IMR-90 (cell line): Measurements from ENCODE around the gene AMFR. TPM values are rescaled to one million over a fixed set of nuclear protein-coding genes. Genes with fewer than 3 reads are reported as not detected.

Experiments used
- ATAC-seq: fragments of 200-7000 bp; cut with Tn5 transposase; 2 replicates; pipeline ENCODE4 v1.9.1; 2020; ENCODE audit warnings: low read depth, mild to moderate bottlenecking, moderate library complexity
- BruUV-seq: library from RNA; stranded (reverse); fragments of 400-500 nt; replicated peaks from 2 replicates; lab custom pipeline; 2021; lab: Mats Ljungman, UMichigan
- CTCF ChIA-PET: fragments of 300-600 bp; formaldehyde crosslinking; extraction: SDS; loops from one replicate; lab custom pipeline; 2021; ENCODE audit warnings: antibody characterized with exemption; lab: Yijun Ruan, JAX
- POLR2A ChIA-PET: fragments of 300-600 bp; sonication (Branson Sonifier 250); formaldehyde crosslinking; loops from one replicate; lab custom pipeline; 2022; ENCODE audit warnings: antibody characterized with exemption; ENCODE audit not compliant: unreplicated experiment; lab: Charles Lee
- DNase-seq: peaks from one replicate; pipeline ENCODE4 v3.0.0; 2013
- H2AFZ ChIP-seq: replicated peaks from 2 replicates; pipeline ENCODE3; 2013; ENCODE audit warnings: low read length, mild to moderate bottlenecking; ENCODE audit not compliant: poor library complexity
- H2AK5ac ChIP-seq: 2 replicates; pipeline ENCODE4 v1.6.1; 2013; ENCODE audit warnings: low read depth, low read length, inconsistent platforms
- H2AK9ac ChIP-seq: replicated peaks from 2 replicates; pipeline ENCODE3; 2013; ENCODE audit warnings: mild to moderate bottlenecking, low read depth, low read length, moderate library complexity; ENCODE audit not compliant: poor library complexity
- H2BK120ac ChIP-seq: 2 replicates; pipeline ENCODE4 v1.6.1; 2013; ENCODE audit warnings: low read depth, low read length, inconsistent platforms
- H2BK15ac ChIP-seq: 3 replicates; pipeline ENCODE4 v1.6.1; 2013; ENCODE audit warnings: low read depth, low read length, inconsistent platforms
- H2BK20ac ChIP-seq: 2 replicates; pipeline ENCODE4 v1.6.1; 2013; ENCODE audit warnings: low read depth, mild to moderate bottlenecking, inconsistent platforms, low read length, moderate library complexity
- H2BK5ac ChIP-seq: 2 replicates; pipeline ENCODE4 v1.6.1; 2013; ENCODE audit warnings: mild to moderate bottlenecking, low read depth, low read length, inconsistent platforms; ENCODE audit not compliant: poor library complexity, severe bottlenecking
- H3K14ac ChIP-seq: replicated peaks from 2 replicates; pipeline ENCODE4 v1.6.1; 2013; ENCODE audit warnings: low read depth, low read length, inconsistent platforms
- H3K18ac ChIP-seq: 2 replicates; pipeline ENCODE4 v1.6.1; 2013; ENCODE audit warnings: low read depth, low read length, control low read depth
- H3K23ac ChIP-seq: 2 replicates; pipeline ENCODE4 v1.6.1; 2013; ENCODE audit warnings: low read depth, low read length, inconsistent platforms
- H3K27ac ChIP-seq: 2 replicates; pipeline ENCODE4 v1.5.1; 2013; ENCODE audit warnings: mild to moderate bottlenecking, control low read depth, low read length; ENCODE audit not compliant: insufficient read depth
- H3K27me3 ChIP-seq: 2 replicates; pipeline ENCODE4 v1.6.1; 2013; ENCODE audit warnings: low read length; ENCODE audit not compliant: control insufficient read depth, insufficient read depth
- H3K36me3 ChIP-seq: 2 replicates; pipeline ENCODE4 v1.6.1; 2013; ENCODE audit warnings: low read length, mixed read lengths; ENCODE audit not compliant: control insufficient read depth, insufficient read depth
- H3K4ac ChIP-seq: 2 replicates; pipeline ENCODE4 v1.6.1; 2013; ENCODE audit warnings: low read depth, low read length, inconsistent platforms
- H3K4me1 ChIP-seq: 2 replicates; pipeline ENCODE4 v1.6.1; 2013; ENCODE audit warnings: low read length, mixed read lengths; ENCODE audit not compliant: control insufficient read depth, insufficient read depth
- H3K4me2 ChIP-seq: 2 replicates; pipeline ENCODE4 v1.6.1; 2013; ENCODE audit warnings: low read depth, mild to moderate bottlenecking, control low read depth, low read length, moderate library complexity
- H3K4me3 ChIP-seq: 2 replicates; pipeline ENCODE4 v1.5.1; 2013; ENCODE audit warnings: low read depth, mild to moderate bottlenecking, control low read depth, low read length, moderate library complexity; ENCODE audit not compliant: insufficient read depth
- H3K56ac ChIP-seq: 2 replicates; pipeline ENCODE4 v1.6.1; 2013; ENCODE audit warnings: low read length, inconsistent platforms; ENCODE audit not compliant: insufficient read depth; ENCODE audit errors: extremely low read depth
- H3K79me1 ChIP-seq, 2 experiments: 2 replicates each; pipeline ENCODE4 v1.6.1; 2013; ENCODE audit warnings: low read length in 2 of 2, inconsistent platforms in 1 of 2, low read depth in 1 of 2
- H3K9ac ChIP-seq: 2 replicates; pipeline ENCODE4 v1.6.1; 2013; ENCODE audit warnings: low read depth, low read length, control low read depth
- H3K9me1 ChIP-seq: 2 replicates; pipeline ENCODE4 v1.6.1; 2013; ENCODE audit warnings: low read length, inconsistent platforms; ENCODE audit not compliant: insufficient read depth
- H3K9me3 ChIP-seq: 2 replicates; pipeline ENCODE4 v1.6.1; 2013; ENCODE audit warnings: low read length; ENCODE audit not compliant: control insufficient read depth, insufficient read depth
- H4K20me1 ChIP-seq: 2 replicates; pipeline ENCODE4 v1.6.1; 2013; ENCODE audit warnings: low read length, inconsistent platforms; ENCODE audit not compliant: insufficient read depth
- H4K5ac ChIP-seq: 2 replicates; pipeline ENCODE4 v1.6.1; 2013; ENCODE audit warnings: mild to moderate bottlenecking, low read depth, low read length, control low read depth
- H4K8ac ChIP-seq, 2 experiments: 2 replicates each; pipeline ENCODE4 v1.6.1; 2013; ENCODE audit warnings: low read depth in 2 of 2, low read length in 2 of 2, control low read depth in 1 of 2, inconsistent platforms in 1 of 2
- H4K91ac ChIP-seq: 2 replicates; pipeline ENCODE4 v1.6.1; 2013; ENCODE audit warnings: low read depth, low read length, inconsistent platforms; ENCODE audit not compliant: insufficient read depth
- BHLHE40 ChIP-seq: fragments of 150-350 bp; IDR thresholded peaks from 2 replicates; pipeline ENCODE4 v1.6.1; 2016; ENCODE audit warnings: mild to moderate bottlenecking, low read depth, low read length
- CEBPB ChIP-seq: IDR thresholded peaks from 2 replicates; pipeline ENCODE4 v1.6.1; 2012; ENCODE audit warnings: low read depth, low read length, improper control_type of control experiment
- CHD1 ChIP-seq: IDR thresholded peaks from 2 replicates; pipeline ENCODE4 v1.6.1; 2012; ENCODE audit warnings: low read depth, low read length, improper control_type of control experiment
- FOS ChIP-seq: fragments of 150-350 bp; IDR thresholded peaks from 2 replicates; pipeline ENCODE4 v1.6.1; 2016; ENCODE audit warnings: low read depth, low read length
- MAFK ChIP-seq: IDR thresholded peaks from 2 replicates; pipeline ENCODE4 v1.6.1; 2012; ENCODE audit warnings: low read depth, low read length, improper control_type of control experiment
- MAZ ChIP-seq: IDR thresholded peaks from 2 replicates; pipeline ENCODE4 v1.6.1; 2012; ENCODE audit warnings: low read depth, mild to moderate bottlenecking, low read length, improper control_type of control experiment, moderate library complexity, borderline replicate concordance
- MXI1 ChIP-seq: IDR thresholded peaks from 2 replicates; pipeline ENCODE4 v1.6.1; 2012; ENCODE audit warnings: low read depth, mild to moderate bottlenecking, low read length, moderate library complexity, borderline replicate concordance
- NFE2L2 ChIP-seq: fragments of 150-350 bp; IDR thresholded peaks from 2 replicates; pipeline ENCODE4 v1.6.1; 2016; ENCODE audit warnings: low read depth, mild to moderate bottlenecking, low read length
- RAD21 ChIP-seq: IDR thresholded peaks from 2 replicates; pipeline ENCODE4 v1.6.1; 2012; ENCODE audit warnings: low read length, improper control_type of control experiment
- RCOR1 ChIP-seq: IDR thresholded peaks from 2 replicates; pipeline ENCODE4 v1.6.1; 2012; ENCODE audit warnings: mild to moderate bottlenecking, low read length, improper control_type of control experiment; ENCODE audit not compliant: insufficient replicate concordance
- RFX5 ChIP-seq: IDR thresholded peaks from 2 replicates; pipeline ENCODE4 v1.8.0; 2012; ENCODE audit warnings: low read depth, mild to moderate bottlenecking, low read length, moderate library complexity
- SMC3 ChIP-seq: fragments of 150-350 bp; IDR thresholded peaks from 2 replicates; pipeline ENCODE4 v1.6.1; 2016; ENCODE audit warnings: low read depth, mild to moderate bottlenecking, antibody characterized with exemption, low read length, moderate library complexity
- WGBS, 2 experiments: methylation state at CpG; one replicate each; pipeline versions ENCODE4 v1.1.5 to v1.1.7; 2013; ENCODE audit warnings: missing lambda C conversion rate in 2 of 2; ENCODE audit not compliant: insufficient read length in 1 of 2; ENCODE audit errors: extremely low coverage in 2 of 2; 5-methylcytosine and 5-hydroxymethylcytosine counted together
- dilution Hi-C: fragments of 300-500 bp; cut with HindIII; formaldehyde crosslinking; loops from one replicate; pipeline ENCODE4 v1.14.3; 2018; ENCODE audit warnings: low sequenced_read_pairs; ENCODE audit not compliant: unreplicated experiment
- in situ Hi-C: fragments of 300-500 bp; cut with MboI; formaldehyde crosslinking; loops from 3 replicates; pipeline ENCODE4 v1.14.3; 2019; ENCODE audit warnings: low sequenced_read_pairs, inconsistent platforms, mixed read lengths
- intact Hi-C: fragments of 100-400 bp; cut with micrococcal nuclease; formaldehyde crosslinking; loops from 2 replicates; pipeline ENCODE4 v1.10.0; 2022
- polyA plus RNA-seq, 3 experiments: library from polyadenylated mRNA; depleted of rRNA; stranded (reverse); fragments of >200 nt; gene quantifications; 2 replicates each; pipeline ENCODE4 v1.2.3, GENCODE V29; 2012; ENCODE audit warnings: low replicate concordance in 1 of 3
- total RNA-seq: library from RNA; depleted of rRNA; stranded (reverse); fragments of >200 nt; gene quantifications from 2 replicates; pipeline ENCODE4 v1.2.3, GENCODE V29; 2012
- TF ChIP-seq, protein P1 (sequence below): fragments of 150-350 bp; IDR thresholded peaks from 2 replicates; pipeline ENCODE4 v1.6.1; 2017; ENCODE audit warnings: mild to moderate bottlenecking, antibody characterized with exemption, low read length, low read depth
- TF ChIP-seq, protein P2 (sequence below): fragments of 150-350 bp; IDR thresholded peaks from 2 replicates; pipeline ENCODE4 v1.6.1; 2016; ENCODE audit warnings: low read depth, mild to moderate bottlenecking, low read length, moderate library complexity, borderline replicate concordance

Gene AMFR
- total and polyA plus RNA-seq, 2 of the 4 experiments (the other 2 are of a cell fraction), result 60.7 to 216 TPM

DNA sequence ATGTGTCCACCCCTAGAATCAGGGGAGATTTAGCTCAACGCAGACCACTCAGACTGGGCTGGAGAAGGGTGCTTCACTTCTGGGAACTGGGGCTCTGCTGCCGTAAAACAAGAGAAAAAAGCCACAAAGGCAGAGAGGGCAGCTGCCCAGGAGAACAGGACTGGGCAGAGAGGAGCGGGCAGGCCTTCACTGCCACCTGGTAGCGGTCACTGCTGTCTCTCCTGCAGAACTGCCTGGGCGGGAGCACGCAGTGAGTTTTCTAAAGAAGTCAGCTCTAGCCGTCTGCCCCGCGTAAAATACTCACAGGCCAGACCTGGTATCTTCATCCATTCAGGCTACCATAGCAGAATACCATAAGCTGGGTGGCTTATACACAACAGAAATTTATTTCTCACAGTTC is 103.8 kb downstream of the AMFR start:
- intact Hi-C loops (no loop called here), dilution Hi-C loops (no loop called here), in situ Hi-C loops (loop anchor here (5.0 to 25.0 kb wide), 3 partner anchors 374 to 859 kb away; no protein-coding TSS in a partner anchor)
- Histone ChIP-seq H3K4ac (no peak overlapping the region), H2AFZ (no peak overlapping the region), H3K23ac (no peak overlapping the region), H4K91ac (no peak overlapping the region), H3K9me1 (no peaks in the 10 kb centered on the region), H4K8ac (no peak overlapping the region), H2BK120ac (no peak overlapping the region), H3K79me1 (no peaks in the 10 kb centered on the region), H3K18ac (no peak overlapping the region), H4K20me1 (no peaks in the 10 kb centered on the region), H2BK5ac (no peak overlapping the region), H3K9me3 (no peaks in the 10 kb centered on the region), H2AK5ac (no peak overlapping the region), H3K56ac (no peak overlapping the region), H3K4me2 (no peak overlapping the region), H3K4me1 (no peaks in the 10 kb centered on the region), H4K5ac (no peak overlapping the region), H2BK20ac (no peak overlapping the region), H3K27me3 (peaks cover 28% of the 10 kb centered on the region), H3K27ac (no peak overlapping the region), H2AK9ac (no peak overlapping the region), H2BK15ac (no peak overlapping the region), H3K9ac (no peak overlapping the region), H3K36me3 (no peaks in the 10 kb centered on the region), H3K14ac (no peak overlapping the region), H3K4me3 (no peak overlapping the region)
- 90% methylated on average over 2 of the region's 9 CpGs; no CpG with 5 or more reads in 1 of the 2 experiments for WGBS, 2 experiments
- TF ChIP-seq RFX5 (no peak), BHLHE40 (no peak), MXI1 (no peak), FOS (no peak), RCOR1 (no peak), SMC3 (no peak), CEBPB (no peak), MAZ (no peak), RAD21 (no peak), CHD1 (no peak), NFE2L2 (no peak), MAFK (no peak)
- TF ChIP-seq, protein P1, sequence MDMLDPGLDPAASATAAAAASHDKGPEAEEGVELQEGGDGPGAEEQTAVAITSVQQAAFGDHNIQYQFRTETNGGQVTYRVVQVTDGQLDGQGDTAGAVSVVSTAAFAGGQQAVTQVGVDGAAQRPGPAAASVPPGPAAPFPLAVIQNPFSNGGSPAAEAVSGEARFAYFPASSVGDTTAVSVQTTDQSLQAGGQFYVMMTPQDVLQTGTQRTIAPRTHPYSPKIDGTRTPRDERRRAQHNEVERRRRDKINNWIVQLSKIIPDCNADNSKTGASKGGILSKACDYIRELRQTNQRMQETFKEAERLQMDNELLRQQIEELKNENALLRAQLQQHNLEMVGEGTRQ, result no peak
- TF ChIP-seq, protein P2, sequence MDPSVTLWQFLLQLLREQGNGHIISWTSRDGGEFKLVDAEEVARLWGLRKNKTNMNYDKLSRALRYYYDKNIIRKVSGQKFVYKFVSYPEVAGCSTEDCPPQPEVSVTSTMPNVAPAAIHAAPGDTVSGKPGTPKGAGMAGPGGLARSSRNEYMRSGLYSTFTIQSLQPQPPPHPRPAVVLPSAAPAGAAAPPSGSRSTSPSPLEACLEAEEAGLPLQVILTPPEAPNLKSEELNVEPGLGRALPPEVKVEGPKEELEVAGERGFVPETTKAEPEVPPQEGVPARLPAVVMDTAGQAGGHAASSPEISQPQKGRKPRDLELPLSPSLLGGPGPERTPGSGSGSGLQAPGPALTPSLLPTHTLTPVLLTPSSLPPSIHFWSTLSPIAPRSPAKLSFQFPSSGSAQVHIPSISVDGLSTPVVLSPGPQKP, result no peak
- DNase-seq (no peak), ATAC-seq (no peak)
- CTCF ChIA-PET, result no interaction called here
- POLR2A ChIA-PET, result no interaction called here
- BruUV-seq, result no TSS peak
